Retina (tissue), 1 donor: ENCODE measurements around the gene CDC25B.

ENCODE experiments used
- DNase-seq: peaks from one replicate; pipeline ENCODE4 v3.0.0-alpha.2; 2016

The CDC25B gene

DNA sequence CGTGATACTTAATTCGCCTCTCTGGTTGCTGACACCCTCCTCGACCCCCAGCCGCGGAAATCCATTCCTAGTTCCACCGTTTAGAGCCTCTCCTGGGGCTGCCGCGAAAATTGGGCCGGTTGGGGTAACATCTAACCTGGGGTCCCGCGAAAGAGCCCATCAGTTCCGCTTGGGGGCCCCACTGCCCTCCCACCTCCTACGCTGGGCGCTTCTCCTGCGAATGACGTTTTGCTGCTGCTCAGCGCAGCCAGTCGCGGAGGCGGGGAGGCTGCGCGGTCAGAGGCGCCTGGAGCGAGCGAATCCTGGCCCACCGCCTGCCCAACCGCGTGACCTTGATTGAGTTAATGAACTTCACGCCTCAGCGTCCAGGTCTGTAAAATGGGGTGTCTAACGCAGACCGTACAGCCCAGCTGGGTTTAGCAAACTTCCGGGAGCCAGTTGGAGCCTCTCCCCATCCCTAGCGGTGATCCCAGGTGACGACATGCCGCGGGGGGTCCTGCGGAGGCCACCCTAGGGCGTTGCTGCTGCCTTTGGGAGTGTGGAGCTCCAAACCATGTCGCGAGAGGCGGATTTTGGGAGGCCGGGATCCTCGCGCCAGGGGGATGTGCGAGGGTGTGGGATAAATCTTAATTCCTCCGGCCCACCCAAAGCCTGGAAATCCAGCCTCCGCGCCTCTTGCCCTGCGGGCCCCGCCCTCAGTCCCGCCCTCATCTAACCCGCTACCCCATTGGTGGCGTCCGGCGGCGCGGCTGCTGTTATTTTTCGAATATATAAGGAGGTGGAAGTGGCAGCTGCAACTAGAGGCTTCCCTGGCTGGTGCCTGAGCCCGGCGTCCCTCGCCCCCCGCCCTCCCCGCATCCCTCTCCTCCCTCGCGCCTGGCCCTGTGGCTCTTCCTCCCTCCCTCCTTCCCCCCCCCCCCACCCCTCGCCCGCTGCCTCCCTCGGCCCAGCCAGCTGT, at the start of gene CDC25B:
Gene CDC25B, plus strand, starts transcription at position 800 of the 958 bp plus-strand sequence. CDS start 222 bp downstream, outside the sequence.
- DNase-seq = peak; percentile 91

DNA sequence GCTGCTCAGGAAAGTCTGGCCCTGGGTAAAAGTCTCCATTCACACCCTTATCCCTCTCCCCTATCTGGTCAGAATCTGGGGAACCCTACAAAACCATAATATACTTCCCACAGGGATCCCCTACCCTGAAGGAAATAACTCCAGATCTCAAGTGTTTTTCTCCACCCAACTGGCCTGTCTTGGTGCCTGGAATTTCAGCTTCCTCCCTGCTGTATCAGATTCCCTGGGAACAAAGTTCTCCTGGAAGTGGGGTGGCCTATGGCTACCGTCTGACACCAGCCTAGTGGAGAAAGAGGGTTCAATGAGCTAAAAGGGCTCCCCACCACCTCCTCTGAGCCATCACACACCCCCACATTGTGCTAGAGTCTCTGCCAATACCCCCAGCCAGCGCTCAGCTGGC, 48.6 kb upstream of the CDC25B start:
- DNase-seq = no peak

DNA sequence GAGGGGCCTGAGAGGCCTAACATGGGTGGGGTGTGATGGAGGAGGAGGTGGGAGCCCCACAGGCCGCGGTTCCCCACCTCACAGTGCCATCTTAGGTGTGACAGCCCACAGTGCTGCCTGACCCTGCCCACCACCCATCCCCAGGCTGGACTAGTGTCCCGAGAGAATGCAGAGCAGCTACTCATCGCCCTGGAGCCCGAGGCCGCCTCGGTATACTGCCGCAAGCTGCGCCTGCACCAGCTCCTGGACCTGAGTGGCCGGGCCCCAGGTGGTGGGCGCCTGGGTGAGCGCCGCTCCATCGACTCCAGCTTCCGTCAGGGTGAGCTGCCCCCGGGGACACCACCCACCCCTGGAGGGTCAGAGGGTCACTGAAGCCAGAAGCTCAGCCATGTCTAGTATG, 48.0 kb upstream of the CDC25B start:
- no peak for DNase-seq

DNA sequence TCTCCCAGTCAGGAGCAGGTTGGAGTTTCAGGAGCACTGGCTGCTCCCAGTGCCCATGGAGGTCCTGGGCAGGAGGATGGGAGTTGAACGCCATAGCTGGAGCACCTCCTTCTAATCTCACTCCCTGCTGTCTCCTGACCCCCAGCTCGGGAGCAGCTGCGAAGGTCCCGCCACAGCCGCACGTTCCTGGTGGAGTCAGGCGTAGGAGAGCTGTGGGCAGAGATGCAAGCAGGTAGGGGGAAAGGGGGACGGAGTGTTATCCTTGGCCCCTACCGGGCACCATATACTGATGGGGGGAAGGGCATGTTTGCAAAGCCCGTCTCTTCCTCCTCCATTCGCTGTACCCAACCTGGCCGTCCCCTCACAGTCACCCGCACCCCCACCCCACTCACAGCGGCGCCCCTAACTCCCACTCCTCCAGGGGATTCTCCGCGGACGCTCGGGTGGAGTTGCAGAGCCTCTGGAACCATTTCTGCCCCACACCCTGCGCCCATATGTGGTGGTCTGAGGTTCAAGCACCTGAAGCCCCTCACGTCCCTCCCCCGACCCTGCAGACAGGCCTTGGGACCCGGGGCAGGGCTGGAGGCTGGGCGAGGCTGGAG, 46.9 kb upstream of the CDC25B start:
- no peak for DNase-seq

DNA sequence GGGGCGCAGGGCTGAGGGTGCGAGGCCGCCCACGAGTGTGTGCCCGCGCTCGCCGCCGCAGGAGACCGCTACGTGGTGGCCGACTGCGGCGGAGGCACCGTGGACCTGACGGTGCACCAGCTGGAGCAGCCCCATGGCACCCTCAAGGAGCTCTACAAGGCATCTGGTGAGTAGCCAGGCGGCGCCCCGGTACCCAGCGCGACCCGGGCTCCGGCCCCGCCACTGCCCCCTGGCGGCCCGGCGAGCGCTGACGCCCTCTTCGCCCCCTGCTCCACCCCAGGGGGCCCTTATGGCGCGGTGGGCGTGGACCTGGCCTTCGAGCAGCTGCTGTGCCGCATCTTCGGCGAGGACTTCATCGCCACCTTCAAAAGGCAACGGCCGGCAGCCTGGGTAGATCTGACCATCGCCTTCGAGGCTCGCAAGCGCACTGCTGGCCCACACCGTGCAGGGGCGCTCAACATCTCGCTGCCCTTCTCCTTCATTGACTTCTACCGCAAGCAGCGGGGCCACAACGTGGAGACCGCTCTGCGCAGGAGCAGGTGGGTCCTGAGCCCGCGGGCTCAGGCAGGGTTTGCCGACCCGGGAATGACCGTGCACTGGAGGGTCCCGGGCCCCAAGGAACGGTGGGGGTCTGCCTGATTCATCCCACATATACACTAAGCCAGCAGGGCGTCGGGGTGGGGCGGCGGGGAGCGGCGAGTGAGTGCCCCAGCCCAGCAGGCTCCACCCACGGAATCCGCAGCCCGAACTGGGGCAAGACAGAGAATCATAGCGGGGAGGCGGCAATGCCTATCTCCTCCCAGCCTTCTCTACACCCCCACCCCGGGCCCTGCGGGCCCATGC, 46.2 kb upstream of the CDC25B start:
- DNase-seq = peak; percentile 91

DNA sequence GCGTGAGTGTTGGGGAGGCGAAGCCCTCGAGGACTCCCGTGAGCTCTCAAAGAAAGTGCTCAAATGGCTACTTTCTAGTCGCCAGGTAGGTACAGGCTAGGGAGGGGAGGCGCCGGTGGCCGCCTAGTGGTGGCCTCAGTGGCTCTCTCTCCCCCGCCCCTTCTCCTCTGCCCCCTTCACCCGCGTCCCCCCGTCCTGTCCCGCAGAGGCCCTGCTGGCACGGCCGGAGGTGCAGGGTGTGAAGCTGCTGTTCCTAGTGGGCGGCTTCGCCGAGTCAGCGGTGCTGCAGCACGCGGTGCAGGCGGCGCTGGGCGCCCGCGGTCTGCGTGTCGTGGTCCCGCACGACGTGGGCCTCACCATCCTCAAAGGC, 44.8 kb upstream of the CDC25B start:
- DNase-seq = no peak

DNA sequence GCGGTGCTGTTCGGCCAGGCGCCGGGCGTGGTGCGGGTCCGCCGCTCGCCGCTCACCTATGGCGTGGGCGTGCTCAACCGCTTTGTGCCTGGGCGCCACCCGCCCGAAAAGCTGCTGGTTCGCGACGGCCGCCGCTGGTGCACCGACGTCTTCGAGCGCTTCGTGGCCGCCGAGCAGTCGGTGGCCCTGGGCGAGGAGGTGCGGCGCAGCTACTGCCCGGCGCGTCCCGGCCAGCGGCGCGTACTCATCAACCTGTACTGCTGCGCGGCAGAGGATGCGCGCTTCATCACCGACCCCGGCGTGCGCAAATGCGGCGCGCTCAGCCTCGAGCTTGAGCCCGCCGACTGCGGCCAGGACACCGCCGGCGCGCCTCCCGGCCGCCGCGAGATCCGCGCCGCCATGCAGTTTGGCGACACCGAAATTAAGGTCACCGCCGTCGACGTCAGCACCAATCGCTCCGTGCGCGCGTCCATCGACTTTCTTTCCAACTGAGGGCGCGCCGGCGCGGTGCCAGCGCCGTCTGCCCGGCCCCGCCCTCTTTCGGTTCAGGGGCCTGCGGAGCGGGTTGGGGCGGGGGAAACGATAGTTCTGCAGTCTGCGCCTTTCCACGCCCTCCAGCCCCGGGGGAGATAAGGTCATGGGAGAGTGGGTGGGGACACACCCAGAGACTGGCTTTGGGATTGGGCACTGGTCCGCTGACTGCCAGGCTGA, 44.3 kb upstream of the CDC25B start:
- DNase-seq = peak; percentile 82

DNA sequence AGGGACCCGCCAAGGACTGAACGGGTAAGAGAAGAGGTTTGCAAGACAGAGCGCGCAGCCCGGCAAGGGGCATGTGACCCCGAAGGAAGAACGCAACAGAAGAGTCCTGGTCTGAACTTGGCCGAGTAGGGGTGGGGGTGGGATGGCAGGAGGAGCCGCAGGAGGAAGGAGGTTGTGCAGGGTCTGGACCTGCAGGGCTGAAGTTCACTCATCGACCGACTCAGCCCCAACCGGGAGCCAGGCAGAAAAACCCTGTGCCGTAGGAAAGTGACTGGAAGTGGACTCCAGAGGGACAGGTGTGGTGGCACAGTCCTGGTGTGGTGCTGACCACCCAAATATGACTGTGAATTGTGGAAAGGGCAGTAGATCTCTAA, 43.7 kb upstream of the CDC25B start:
- no peak for DNase-seq

DNA sequence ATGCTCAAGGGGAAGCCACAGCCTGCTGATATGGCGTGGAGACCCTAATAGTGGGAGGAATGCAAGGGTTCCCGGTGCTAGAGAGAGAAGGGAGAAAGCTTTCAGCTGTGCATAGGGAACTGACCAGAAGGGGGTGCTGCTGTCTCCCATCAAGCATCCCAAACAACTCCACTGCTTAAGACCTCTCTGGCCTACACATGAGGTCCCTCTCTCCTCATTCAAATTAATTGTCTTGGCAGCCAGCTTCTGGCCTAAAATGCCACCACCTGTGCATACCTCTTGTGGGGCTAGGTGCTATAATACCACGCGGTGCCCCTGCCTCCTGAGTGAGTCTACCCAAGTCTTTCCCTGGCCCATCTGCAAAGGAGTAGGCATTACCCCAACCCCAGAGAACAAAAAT, 43.0 kb upstream of the CDC25B start:
- DNase-seq = peak; percentile 81

DNA sequence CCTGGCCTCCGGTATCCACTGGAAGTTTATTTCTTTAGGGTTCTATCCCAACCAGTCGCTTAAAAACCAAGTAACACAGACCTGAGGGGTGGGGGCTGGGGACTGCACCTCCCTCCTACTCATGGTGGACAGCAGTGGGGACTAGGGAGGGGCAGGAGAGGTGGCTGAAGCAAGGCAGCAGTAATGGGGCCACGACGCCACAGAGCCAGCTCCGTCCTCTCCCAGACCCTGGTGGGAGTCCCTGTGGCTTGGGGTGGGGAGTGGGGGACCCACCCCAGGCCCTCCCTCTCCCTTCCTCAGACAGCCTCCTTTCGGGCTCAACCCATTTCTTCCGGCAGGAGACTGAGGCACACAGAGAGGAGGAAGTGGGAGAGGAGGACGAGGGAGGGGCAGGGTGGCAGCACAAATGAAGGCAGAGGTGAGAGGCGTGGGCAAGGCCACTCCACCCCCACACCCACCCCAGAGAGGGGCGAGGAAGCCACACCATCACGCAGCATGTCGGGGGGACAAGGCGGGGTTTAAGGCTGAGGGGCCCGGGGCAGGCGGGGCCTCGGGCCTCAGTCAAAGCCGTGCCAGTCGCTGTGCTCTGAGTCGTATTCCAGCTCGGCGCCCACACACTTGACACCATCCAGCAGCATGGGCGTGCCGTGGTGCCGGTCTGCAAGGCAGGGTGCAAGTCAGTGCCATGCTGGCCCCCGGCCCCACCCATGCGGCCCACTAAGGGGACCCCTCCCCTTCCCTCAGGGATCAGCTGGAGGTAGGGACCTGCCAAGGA, 42.4 kb upstream of the CDC25B start:
- no peak for DNase-seq

DNA sequence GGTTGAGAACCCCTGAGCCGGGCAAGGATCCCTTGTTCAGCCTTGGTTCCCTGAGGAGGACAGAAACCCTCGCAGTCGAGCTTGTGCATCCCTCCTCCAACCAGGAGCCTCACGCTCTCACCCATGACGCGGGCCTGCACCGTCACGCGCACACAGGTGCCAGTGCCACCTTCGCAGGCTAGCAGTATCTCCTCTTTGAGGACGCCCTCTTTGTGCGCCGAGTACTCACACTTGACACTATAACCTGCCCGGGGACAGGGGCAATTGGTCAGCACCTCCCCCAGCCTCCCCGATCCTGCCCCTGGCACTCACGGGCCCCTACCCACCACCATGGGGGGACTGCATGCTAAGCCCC, 41.9 kb upstream of the CDC25B start:
- no peak for DNase-seq

DNA sequence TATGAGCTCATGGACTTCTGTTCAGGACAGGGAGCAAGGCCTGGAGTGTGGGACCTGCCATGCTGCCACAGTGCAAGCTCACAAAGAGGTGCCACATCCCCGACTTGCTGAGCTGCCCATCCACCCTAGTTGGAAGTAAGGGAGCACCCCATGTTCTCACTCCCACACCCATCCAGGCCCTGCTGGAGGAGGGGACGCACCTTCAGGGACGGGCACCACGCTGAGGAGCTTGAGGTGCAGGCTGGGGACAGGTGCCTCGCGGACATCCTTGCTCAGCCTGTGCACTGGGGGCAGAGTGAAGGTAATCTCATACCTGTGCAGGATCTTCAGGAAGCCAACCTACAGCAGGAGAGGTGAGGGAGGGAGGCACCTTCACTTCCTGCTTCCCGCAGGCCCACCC, 40.8 kb upstream of the CDC25B start:
- no peak for DNase-seq

DNA sequence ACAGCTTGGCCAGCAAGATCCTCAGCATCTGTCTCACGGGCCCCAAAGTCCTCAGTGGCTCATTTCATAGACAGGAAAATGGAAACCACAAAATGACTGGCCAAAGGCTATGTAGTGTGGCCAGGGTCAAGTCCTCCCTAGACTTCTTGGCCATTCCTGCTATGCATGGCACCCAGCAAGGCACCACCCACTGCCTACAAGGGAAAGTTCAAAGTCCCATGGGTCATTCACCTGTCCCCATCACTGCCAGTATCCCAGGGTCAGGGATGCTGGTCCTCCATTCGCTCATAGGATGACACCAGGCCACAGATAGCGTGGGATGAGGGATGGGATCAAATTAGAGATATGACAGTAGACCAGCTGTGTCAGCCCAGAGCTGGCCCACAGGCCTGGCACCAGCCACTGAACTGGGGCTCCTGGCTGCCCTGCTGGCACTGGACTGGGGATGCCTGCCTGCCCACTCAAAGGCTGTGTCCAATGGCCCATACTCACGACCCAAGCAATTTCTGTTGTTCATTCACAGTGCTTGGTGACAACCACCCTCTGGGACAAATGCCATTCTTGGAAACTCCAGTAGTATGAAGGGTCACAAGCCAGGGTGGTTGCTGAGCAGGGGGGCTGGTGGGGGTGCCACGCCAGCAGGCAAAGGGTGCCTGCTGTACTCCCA, 40.2 kb upstream of the CDC25B start:
- no peak for DNase-seq

DNA sequence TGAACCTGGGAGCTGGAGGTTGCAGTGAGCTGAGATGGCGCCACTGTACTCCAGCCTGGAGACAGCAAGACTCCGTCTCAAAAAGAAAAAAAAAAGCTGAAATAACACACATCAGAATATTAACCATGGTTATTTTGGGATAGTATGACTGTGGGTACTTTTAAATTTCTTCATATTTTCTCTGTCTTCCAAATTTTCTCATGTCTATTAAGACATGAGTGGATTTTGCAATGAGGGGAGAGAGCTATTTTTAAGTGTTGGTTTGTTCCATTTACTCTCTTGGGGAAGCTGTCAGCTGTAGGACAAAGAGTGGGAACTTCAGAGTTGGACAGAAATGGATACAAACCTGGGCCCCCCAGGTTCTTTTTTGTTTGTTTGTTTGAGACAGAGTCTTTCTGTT, 38.8 kb upstream of the CDC25B start:
- DNase-seq = no peak

DNA sequence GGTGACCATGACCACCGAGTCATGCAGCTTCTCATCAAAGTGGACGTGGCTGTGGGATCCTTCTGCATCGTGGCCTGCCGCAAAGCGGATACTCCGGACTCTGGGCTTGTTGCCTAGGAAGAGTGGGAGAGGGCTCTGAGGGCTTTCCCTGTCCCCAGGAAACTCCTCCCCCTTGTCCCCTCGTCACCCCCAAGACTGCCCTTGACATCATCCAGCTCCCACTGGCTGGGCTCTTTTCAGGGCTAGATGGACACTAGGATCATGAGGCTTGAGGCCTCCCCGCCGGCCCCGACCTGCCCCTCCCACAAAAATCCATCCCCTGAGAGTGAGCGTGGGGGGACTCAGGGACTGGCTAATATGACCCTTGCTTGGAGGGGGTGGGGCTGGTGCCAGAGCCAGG, 37.5 kb upstream of the CDC25B start:
- DNase-seq = no peak

DNA sequence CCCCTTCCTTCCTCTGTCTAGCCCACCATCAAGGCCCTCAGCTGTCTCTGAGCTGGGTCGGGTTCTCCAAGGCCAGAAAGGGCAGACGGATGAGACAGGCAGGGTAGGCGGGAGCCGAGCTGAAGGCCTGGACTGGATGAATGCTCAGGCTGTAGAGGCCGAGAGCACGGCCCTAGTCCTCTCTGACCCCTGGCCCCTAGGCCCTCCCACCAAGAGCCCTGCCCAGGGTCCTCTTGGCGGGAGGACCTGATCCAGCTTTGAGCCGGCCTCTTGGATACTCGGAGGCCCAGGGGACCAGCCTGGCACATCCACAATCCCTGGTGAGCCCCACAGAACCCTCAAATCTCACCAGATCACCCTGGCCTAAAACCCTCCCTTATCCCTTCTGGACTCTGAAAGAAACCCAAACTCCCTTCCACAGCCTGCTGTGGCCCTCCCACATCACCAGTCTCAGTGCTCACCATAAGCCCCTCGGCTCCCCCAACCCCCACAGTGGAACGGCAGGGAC, 36.7 kb upstream of the CDC25B start:
- no peak for DNase-seq

DNA sequence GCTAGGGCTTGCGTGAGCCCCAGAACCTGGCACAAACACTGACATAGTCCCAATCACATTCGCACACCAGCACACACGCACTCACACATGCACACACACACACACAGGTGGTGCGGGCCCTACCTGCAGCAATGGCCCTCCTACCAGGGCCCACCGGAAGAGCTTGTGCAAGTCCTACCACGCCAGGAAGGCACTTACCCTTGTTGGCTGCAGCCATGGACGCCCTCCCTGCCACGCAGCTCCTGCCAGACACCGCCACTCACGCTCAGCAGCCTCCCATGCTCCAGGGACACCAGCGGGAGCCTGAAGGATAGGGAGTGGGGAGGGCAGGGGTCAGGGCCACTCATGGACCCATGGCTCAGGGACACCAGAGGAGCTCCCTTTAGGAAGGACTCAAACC, 36.2 kb upstream of the CDC25B start:
- no peak for DNase-seq

DNA sequence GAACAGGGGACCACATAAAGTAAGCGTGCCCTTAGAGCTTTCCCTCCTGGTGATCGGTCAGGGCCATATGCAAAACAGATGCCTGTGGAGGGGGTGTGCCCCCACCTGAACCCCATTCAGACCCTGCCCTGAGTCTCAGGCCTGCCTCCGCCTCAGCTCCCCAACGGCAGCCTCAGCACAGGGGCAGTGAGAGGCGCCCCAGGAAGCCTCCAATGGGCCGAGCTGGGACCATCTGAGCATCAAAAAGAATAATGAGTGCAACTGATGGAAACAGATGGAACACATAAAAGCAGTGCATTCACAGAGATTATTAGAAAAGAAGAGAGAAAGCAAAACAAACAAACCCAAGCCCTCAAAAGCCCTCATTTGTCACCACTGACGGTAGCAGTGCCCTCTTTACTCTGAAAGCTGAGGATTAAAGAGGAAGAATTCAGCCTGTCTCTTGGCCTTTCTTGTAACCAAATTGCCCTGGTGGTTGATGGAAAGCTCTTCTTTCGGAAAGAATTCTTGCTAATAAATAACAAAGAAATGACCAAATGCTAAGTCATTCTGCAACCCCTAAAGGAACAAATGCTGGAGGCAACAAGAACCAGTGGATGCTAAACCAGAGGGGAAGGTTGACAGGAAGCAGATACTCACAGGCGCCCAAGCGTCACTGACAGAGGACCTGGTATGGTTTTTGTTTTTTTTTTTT, 35.3 kb upstream of the CDC25B start:
- no peak for DNase-seq

DNA sequence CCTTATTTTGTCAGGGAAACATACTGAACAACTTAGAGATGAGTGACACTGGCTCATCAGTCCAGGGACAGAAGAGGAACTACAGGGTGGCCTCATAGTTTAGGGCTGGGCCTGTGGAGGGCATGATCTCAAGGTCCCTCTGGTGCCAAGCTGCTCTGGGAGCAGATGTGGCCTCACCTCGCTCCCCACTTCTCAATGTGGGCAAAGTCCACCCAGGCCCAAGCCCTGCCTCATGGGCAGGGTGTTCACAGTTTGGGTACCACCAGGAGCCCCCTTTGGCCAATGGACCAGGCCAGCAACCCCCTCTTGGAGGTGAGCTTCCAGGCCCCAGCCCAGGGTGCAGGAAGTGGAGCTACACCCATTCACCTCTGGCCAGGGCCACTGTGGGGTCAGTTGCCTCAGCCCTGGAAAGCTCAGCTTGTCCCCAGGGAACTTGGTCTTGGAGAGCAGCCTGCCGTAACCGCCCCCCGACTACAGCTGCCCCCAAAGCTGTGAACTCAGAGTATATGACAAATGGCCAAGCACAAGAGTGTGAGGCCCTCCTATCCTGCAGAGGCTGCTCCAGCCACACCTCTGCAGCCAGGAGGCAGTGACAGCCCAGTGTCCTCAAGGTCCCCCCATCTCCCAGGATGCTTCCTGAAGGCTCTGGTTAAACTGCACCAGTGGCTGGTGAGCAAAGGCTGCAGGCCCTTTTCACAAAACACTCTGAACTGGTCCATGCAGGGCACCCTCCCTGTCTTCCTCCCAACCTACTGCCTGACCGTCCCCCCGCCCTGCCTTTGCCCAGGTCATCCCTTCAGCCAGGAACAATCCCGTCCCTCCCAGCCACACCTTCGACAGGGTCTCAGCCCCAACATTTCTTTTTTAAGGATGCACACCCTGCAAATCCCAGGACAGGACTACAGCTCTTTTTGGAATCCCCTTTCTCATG, 32.2 kb upstream of the CDC25B start:
- DNase-seq = no peak

DNA sequence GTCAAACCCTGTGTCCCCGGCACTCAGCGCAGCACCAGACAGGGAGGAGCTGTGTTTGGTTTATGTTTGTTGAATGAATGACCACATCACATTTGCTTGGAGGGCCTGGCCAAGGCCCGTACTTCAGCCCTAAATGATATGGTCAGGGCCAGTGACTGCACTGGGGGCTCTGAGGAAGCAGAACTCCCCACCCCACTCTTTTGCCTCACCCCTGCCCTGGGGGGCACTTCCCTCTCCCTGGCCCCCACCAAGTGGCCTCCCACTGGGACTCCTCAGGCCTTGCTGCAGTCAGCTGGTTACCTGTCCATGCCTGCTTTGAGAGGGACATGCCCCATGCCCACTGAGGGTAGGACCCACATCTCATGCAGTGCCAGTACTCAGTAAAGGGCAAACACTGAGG, 31.5 kb upstream of the CDC25B start:
- no peak for DNase-seq
